SK-N-MC (cell line): ENCODE data around the gene C1orf174.

Experiments used
- EZH2 ChIP-seq: fragments of 200-600 bp; sonication (generic); IDR thresholded peaks from one replicate; pipeline ENCODE4 v1.6.1; 2017; ENCODE audit warnings: antibody characterized with exemption
- FOXP2 ChIP-seq: optimal IDR thresholded peaks from 2 replicates; pipeline ENCODE3; 2011; ENCODE audit warnings: mild to moderate bottlenecking, moderate library complexity; ENCODE audit not compliant: insufficient read depth; ENCODE audit errors: extremely low read length, control extremely low read depth
- POLR2AphosphoS5 ChIP-seq: IDR thresholded peaks from 2 replicates; pipeline ENCODE4 v1.6.1; 2012; ENCODE audit warnings: mild to moderate bottlenecking, low read depth, low read length, borderline replicate concordance

GRCh38 chr1:3895279-3895950 is 4.7 kb downstream of the C1orf174 start:
- TF ChIP-seq POLR2AphosphoS5 (no peak), EZH2 (no peak), FOXP2 (no peak)
